ENCODE data around the gene RYR3.

GRCh38 chr15:33860754-33861153 is 550.0 kb downstream of the RYR3 start:
- no peak for TF ChIP-seq CTCF (conservative IDR thresholded peaks at IDR 0.05; ENCODE audit: low read length)
- TF ChIP-seq EZH2phosphoT487 (IDR thresholded peaks at IDR 0.05; ENCODE audit: borderline replicate concordance) = no peak
